ENCODE results near the gene ATP8A1. TPM values are rescaled to one million over a fixed set of nuclear protein-coding genes. Genes with fewer than 3 reads are reported as not detected.

ATP8A1 gene
- total and polyA plus RNA-seq, 2 of the 8 experiments (the other 6 are each of a cell fraction or from before 2014, with no cell fraction given): 3.7 to 14.9 TPM

GRCh38 chr4:42446823-42447222, 210.1 kb downstream of the ATP8A1 start (continued):
- no peak for TF ChIP-seq TAF1 (IDR thresholded peaks at IDR 0.05; ENCODE audit: low read depth, low read length)
- no peak for TF ChIP-seq BACH1 (IDR thresholded peaks at IDR 0.05; ENCODE audit: low read length)
- TF ChIP-seq SIRT6 (IDR thresholded peaks at IDR 0.05; ENCODE audit: low read length): no peak
- no peak for TF ChIP-seq RBBP5 (IDR thresholded peaks at IDR 0.05; ENCODE audit: borderline replicate concordance, low read depth, low read length)
- TF ChIP-seq TBP (IDR thresholded peaks at IDR 0.05; ENCODE audit: low read depth, low read length): no peak
- TF ChIP-seq ASH2L (IDR thresholded peaks at IDR 0.05; ENCODE audit: low read length): no peak
